Measurements from ENCODE around the gene TNFRSF11A.

Gene TNFRSF11A

DNA sequence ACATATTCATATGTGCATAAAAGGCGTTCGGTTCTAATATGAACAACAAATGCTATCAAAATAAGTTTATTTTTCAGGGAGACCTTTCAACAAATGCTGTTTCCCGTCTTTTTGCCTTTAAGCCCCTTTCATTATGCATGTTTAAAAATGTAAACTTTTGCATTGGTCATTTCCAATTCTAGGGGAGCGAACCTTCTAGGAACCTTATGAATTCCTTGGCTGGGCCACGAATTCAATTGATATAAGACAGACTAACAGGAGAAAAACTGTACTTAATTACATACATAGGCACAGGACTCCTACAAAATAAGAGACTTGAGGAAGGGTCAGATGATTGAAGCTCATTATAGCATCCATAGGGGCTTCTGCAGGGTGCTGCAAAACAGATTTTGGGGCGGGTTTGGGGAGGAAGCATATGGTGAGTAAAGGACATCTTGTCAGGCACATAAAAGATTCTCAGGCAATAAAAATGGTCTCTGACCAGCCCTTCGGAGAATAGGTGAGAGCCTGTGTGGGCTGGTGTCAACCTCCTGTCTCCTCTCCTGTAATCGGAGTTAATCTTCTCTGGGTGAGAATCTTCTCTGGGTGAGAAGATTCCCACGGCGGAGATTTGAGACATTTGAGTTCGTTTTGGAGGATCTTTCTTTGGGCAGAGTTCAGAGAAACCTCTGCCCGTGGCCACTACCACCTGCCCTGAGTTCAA is 1.7 kb downstream of the TNFRSF11A start:
- DNase-seq (ENCODE audit: insufficient read length) (no peak), FAIRE-seq (no peak)
- TF ChIP-seq POLR2A (IDR thresholded peaks at IDR 0.05; ENCODE audit: low read depth, low read length): no peak
- TF ChIP-seq TAF1 (IDR thresholded peaks at IDR 0.05; ENCODE audit: borderline replicate concordance, low read depth, low read length): no peak
- no peak for TF ChIP-seq POLR2AphosphoS5 (IDR thresholded peaks at IDR 0.05; ENCODE audit: low read depth, low read length)

DNA sequence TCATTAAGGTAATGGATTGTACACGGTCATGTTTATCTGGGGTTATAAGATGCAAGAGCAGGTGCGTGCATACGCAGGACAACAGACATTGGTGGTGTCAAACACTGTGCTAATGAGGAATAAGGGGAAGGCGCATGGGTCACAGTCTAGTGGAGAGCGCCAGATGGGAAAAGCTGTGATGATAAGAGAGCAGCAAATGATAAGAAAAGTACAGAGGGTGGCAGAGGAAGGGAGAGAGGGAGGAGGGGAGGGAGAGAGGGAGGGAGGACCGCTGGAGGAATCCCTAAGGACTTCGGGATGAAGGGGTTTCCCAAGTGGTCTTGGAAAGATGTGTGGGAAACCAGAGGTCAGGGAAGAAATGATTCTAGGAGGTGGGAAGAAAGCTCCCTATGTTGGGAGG is 2.9 kb downstream of the TNFRSF11A start:
- TF ChIP-seq POLR2AphosphoS5 (IDR thresholded peaks at IDR 0.05; ENCODE audit: low read depth, low read length): no peak
- no peak for TF ChIP-seq POLR2A (IDR thresholded peaks at IDR 0.05; ENCODE audit: low read depth, low read length)
- TF ChIP-seq TAF1 (IDR thresholded peaks at IDR 0.05; ENCODE audit: borderline replicate concordance, low read depth, low read length): no peak
- no peak for FAIRE-seq
- DNase-seq (ENCODE audit: insufficient read length): no peak

DNA sequence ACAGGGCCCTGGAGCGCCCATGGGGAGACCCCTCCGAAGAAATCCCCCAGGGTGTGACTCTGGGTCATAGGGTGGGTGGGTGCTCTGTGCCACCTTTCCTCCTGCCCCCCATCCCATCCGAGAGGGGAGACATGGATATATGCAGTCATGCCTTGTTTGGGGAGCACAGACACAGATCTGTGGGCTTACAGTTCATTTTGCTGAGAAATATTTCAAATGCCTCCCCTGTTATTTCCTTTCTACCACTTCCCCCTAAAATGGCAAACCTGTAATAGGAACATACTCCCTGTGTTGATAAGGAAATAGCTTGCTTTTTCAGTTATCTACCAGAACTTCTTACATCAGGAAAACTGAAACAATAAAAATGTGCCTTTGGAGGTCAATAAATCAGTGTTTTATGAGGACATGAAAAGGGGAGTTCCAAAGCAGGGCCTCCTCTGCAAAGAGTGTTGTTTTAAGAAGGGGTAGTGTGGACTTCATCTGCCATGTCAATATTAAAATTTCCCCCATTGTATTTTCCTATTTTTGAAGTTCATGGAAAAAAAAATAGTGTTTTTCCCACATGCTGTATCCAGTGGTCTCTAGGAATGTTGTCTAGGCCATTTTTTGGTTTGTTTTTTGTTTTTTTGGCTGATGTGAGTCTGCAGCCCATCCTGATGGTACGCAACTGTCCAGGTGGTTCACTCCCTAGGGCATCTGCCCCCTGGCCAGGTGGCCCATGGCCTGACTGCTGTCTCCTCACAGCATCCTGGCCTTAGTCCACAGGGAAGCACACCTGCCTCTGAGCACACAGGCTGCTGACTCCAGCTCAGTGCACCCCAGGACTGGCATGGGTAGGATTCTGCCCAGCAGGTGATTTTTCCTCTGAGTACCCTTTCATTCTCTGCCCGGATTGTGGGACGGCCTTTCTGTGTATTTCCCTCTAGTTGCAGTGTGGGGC is 3.7 kb downstream of the TNFRSF11A start:
- FAIRE-seq: no peak
- TF ChIP-seq TAF1 (IDR thresholded peaks at IDR 0.05; ENCODE audit: borderline replicate concordance, low read depth, low read length) (no peak), POLR2AphosphoS5 (IDR thresholded peaks at IDR 0.05; ENCODE audit: low read depth, low read length) (no peak), POLR2A (IDR thresholded peaks at IDR 0.05; ENCODE audit: low read depth, low read length) (no peak)
- DNase-seq (ENCODE audit: insufficient read length): no peak

DNA sequence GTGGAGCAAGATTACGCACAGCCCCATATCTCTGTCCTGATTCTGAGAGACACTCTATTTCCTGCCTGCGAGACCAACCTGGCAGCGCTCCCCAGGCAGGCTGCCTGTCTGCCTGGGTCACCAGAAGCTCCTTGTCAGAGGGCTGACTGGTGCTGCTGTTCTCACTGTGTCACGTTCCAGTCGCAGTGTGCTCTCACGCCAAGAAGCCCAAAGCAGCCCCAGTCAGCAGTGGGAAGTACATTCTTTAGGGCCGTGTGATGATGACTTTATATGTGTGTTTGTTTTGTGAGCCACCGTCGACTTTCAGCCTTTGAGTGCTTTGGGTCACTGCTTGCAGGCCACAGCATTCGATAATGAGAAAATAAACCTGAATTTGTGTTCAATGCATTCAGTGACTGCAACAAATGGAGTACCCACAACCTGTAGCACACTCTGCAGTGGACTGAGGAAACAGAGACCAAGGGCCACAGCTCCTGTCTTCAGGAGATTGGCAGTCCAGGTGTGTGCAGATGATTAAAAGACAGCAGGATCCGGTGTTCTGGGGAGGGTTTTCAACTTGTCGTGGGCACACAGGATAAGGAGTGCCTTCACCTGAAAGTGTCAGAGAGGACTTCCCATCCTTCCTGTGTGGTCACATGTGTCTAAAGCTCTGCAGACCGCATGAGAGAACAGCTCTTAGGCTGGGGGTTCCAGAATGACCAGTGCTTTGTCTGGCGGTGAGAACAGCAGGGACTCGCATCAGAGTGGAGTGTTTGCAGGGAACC is 4.8 kb downstream of the TNFRSF11A start:
- DNase-seq (ENCODE audit: insufficient read length) (no peak), FAIRE-seq (no peak)
- TF ChIP-seq POLR2AphosphoS5 (IDR thresholded peaks at IDR 0.05; ENCODE audit: low read depth, low read length): no peak
- no peak for TF ChIP-seq TAF1 (IDR thresholded peaks at IDR 0.05; ENCODE audit: borderline replicate concordance, low read depth, low read length)
- no peak for TF ChIP-seq POLR2A (IDR thresholded peaks at IDR 0.05; ENCODE audit: low read depth, low read length)

DNA sequence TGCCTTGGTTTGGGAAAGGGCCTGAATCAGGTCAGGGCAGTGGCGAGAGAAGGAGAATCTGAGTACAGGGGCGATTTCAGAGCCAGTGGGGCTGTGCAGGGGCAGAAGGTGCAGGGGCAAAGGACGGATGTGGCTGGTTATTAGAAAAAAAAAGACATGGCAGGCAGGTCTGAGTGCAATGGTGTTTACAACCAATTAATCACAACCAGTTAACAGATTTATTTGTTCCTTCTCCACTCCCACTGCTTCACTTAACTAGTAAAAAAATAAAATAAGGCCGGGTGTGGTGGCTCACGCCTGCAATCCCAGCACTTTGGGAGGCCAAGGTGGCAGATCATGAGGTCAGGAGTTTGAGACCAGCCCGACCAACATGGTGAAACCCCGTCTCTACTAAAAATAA is 5.5 kb downstream of the TNFRSF11A start:
- no peak for FAIRE-seq
- TF ChIP-seq POLR2AphosphoS5 (IDR thresholded peaks at IDR 0.05; ENCODE audit: low read depth, low read length) (no peak), POLR2A (IDR thresholded peaks at IDR 0.05; ENCODE audit: low read depth, low read length) (no peak), TAF1 (IDR thresholded peaks at IDR 0.05; ENCODE audit: borderline replicate concordance, low read depth, low read length) (no peak)

DNA sequence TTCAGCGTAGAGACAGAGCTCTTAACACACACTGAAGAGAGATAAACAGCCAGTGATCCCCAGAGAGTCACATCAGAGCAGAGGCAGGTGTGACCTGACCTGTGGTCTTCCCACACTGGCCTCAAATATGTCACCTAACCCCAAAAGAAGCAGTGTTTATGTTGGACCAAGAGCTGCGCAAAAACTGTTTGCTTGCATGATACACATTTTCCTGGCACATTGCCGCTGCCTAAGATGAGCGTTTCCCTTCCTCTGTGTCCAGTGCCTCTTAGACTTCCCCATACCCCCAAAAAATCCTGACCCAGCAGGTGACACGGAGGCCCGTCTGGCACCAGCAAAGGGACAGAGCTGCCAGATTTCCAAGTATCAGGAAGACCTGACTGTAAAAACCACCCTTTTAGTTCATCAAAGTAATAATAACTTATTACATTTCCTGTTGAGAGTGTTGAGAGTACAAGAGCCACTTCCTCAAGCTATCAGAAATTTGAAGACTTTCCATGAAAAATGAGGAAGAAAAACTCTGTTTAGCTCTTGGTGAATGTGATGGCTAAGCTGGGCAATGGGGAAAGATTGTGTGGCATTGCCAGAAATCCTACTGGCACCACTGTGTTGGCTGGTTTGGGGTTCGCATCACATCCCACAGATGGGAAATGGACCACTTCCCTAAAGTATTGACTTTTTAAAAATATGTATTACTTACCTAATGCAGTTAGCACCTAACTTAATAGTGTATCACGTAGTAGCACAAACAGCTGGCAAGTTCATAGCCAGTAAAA is 6.7 kb downstream of the TNFRSF11A start:
- FAIRE-seq: no peak
- no peak for DNase-seq (ENCODE audit: insufficient read length)
- TF ChIP-seq TAF1 (IDR thresholded peaks at IDR 0.05; ENCODE audit: borderline replicate concordance, low read depth, low read length) (no peak), POLR2AphosphoS5 (IDR thresholded peaks at IDR 0.05; ENCODE audit: low read depth, low read length) (no peak), POLR2A (IDR thresholded peaks at IDR 0.05; ENCODE audit: low read depth, low read length) (no peak)

More for the DNA sequence above, 5.5 kb downstream of the TNFRSF11A start:
- no peak for DNase-seq (ENCODE audit: insufficient read length)

DNA sequence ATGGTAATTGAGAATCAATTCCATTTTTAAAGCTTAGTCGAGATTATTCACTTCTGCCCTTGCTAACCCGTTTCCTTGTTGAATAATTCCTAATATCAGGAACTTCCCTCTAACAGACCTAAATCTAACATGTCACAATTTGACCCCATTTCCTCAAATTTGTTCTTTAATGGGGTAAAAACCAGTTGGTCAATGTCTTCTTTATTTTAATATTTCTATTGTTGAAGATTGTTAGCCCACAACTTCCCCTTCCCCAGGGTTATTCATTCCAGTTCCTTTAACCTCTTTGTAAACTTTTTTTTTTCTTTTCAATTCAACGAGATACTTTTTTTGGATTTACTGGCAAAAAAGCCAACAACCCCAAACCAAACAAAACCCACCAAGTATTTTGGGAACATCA is 7.3 kb downstream of the TNFRSF11A start:
- FAIRE-seq (no peak), DNase-seq (ENCODE audit: insufficient read length) (no peak)

DNA sequence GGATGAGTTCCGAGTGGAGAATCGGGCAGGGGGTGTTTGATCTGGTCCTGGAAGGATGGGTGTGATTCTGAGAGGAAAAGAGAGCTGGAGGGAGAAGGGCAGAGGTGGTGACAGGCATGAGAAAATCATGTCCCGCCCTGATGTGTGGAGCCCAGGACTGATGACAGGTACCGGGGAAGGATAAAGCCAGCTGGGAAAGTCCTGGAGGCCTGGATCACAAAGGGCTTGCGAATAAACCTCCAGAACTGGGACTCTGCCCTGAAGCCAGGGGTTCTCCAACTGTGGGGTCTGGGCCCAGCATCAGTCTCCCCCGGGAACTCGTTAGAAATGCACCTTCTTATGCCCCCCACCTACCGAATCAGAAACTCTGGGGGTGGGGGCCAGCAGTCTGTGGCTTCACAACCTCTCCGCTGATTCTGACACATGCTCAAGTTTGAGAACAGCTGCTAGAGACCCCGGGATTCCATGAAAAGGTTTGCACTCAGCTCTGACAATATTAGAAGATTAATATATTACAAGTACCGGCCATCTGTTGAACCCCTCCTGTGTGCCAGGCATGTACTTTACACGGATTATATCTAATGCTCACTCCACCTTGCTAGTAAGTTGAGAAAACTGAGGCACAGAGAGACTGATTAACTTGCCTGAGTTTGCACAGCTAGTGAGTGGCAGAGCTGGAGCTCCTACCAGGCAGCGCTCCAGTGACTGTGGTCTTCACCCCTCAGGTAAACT is 8.0 kb downstream of the TNFRSF11A start:
- FAIRE-seq (no peak), DNase-seq (ENCODE audit: insufficient read length) (no peak)
- TF ChIP-seq POLR2A (IDR thresholded peaks at IDR 0.05; ENCODE audit: low read depth, low read length) (no peak), TAF1 (IDR thresholded peaks at IDR 0.05; ENCODE audit: borderline replicate concordance, low read depth, low read length) (no peak), POLR2AphosphoS5 (IDR thresholded peaks at IDR 0.05; ENCODE audit: low read depth, low read length) (no peak)

More for the DNA sequence above, 7.3 kb downstream of the TNFRSF11A start:
- TF ChIP-seq TAF1 (IDR thresholded peaks at IDR 0.05; ENCODE audit: borderline replicate concordance, low read depth, low read length) (no peak), POLR2A (IDR thresholded peaks at IDR 0.05; ENCODE audit: low read depth, low read length) (no peak), POLR2AphosphoS5 (IDR thresholded peaks at IDR 0.05; ENCODE audit: low read depth, low read length) (no peak)

DNA sequence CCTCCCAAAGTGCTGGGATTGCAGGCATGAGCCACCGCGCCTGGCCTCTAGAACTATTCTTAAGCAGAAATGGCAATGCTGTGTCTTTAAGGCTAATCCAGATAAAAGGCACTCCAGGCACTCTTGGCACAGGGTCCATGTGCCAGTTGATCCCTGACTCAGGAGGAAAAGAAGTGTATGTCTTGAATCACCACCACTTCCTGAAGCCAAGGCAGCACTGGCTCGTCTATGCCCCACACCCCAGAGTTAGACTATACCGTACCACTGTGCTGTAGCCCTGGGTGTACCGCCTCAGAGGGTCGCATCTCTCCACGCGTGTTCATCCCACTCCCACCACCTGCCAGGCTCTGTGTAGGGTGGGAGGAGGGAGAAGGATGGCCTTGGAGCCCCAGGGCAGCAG is 9.0 kb downstream of the TNFRSF11A start:
- DNase-seq (ENCODE audit: insufficient read length): no peak
- no peak for FAIRE-seq
- no peak for TF ChIP-seq TAF1 (IDR thresholded peaks at IDR 0.05; ENCODE audit: borderline replicate concordance, low read depth, low read length)
- no peak for TF ChIP-seq POLR2A (IDR thresholded peaks at IDR 0.05; ENCODE audit: low read depth, low read length)
- TF ChIP-seq POLR2AphosphoS5 (IDR thresholded peaks at IDR 0.05; ENCODE audit: low read depth, low read length): no peak

DNA sequence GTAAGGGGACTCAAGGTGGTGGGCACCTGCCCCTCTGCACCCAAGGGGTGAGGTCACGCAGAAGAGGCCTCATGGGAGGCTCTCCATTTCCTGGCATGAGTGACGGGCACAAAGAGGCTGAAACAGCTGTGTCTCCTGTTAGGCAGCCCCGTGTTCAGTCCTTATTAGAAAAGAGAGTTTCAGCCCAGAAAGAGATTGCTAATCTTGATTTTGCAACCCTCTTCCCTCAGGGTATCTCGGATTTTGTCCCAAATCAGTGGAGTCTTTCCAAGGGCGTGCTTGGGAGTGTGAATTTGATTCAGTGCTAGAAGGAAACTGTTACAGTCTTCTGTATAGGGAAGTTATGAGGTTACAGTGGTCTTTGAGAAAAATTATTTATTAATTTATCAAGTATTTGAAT is 10.4 kb downstream of the TNFRSF11A start:
- no peak for TF ChIP-seq POLR2A (IDR thresholded peaks at IDR 0.05; ENCODE audit: low read depth, low read length)
- TF ChIP-seq TAF1 (IDR thresholded peaks at IDR 0.05; ENCODE audit: borderline replicate concordance, low read depth, low read length): no peak
- no peak for TF ChIP-seq POLR2AphosphoS5 (IDR thresholded peaks at IDR 0.05; ENCODE audit: low read depth, low read length)
- FAIRE-seq: no peak
- no peak for DNase-seq (ENCODE audit: insufficient read length)

Measured in GM12892 (cell line).